Thyroid gland (tissue), 4 donors: ENCODE results near the gene USP17L15. TPM values are rescaled to one million over a fixed set of nuclear protein-coding genes. Genes with fewer than 3 reads are reported as not detected.
"Not testable (repeated sequence)": the region's sequence is repeated elsewhere in the genome, so short reads cannot be mapped to it uniquely, and the experiment has no call there.

Experiments
- DNase-seq, 2 donors: peaks; one replicate each; pipeline ENCODE4 v3.0.0-alpha.2; 2019
- H3K27ac ChIP-seq, 3 donors: fragments of 200-600 bp; sonication (generic); 1 replicate in 2 of 3; 2 replicates in 1 of 3; pipeline ENCODE4 v1.5.1; 2016 to 2019; ENCODE audit warnings: mild to moderate bottlenecking in 1 of 3, moderate library complexity in 1 of 3
- H3K27me3 ChIP-seq: fragments of 200-600 bp; sonication (generic); one replicate; pipeline ENCODE4 v1.5.1; 2019
- H3K36me3 ChIP-seq, 2 donors: fragments of 200-600 bp; sonication (generic); one replicate each; pipeline ENCODE4 v1.5.1; 2016 to 2019
- H3K4me1 ChIP-seq, 2 donors: fragments of 200-600 bp; sonication (generic); one replicate each; pipeline ENCODE4 v1.5.1; 2017 to 2019
- H3K4me3 ChIP-seq, 3 donors: fragments of 200-600 bp; sonication (generic); replicated peaks in 1 of 3; 1 replicate in 2 of 3; 2 replicates in 1 of 3; pipeline ENCODE4 v1.5.1; 2016; ENCODE audit warnings: mild to moderate bottlenecking in 1 of 3
- H3K9me3 ChIP-seq: fragments of 200-600 bp; sonication (generic); one replicate; pipeline ENCODE4 v1.5.1; 2017
- WGBS, 2 donors: methylation state at CpG; one replicate each; pipeline ENCODE4 v1.1.5; 2017; 5-methylcytosine and 5-hydroxymethylcytosine counted together
- intact Hi-C: fragments of 100-400 bp; cut with DNase I; formaldehyde crosslinking; loops from one replicate; pipeline ENCODE4 v1.15.1; 2023
- total RNA-seq, 4 donors: library from RNA; depleted of rRNA; stranded (reverse); fragments of >200 nt; gene quantifications; one replicate each; pipeline ENCODE4 v1.2.3, GENCODE V29; 2016

The USP17L15 gene, protein sequence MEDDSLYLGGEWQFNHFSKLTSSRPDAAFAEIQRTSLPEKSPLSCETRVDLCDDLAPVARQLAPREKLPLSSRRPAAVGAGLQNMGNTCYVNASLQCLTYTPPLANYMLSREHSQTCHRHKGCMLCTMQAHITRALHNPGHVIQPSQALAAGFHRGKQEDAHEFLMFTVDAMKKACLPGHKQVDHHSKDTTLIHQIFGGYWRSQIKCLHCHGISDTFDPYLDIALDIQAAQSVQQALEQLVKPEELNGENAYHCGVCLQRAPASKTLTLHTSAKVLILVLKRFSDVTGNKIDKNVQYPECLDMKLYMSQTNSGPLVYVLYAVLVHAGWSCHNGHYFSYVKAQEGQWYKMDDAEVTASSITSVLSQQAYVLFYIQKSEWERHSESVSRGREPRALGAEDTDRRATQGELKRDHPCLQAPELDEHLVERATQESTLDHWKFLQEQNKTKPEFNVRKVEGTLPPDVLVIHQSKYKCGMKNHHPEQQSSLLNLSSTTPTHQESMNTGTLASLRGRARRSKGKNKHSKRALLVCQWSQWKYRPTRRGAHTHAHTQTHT
- total RNA-seq: not detected

- H3K27me3 ChIP-seq, DNase-seq, H3K27ac ChIP-seq, H3K9me3 ChIP-seq, H3K4me1 ChIP-seq, H3K4me3 ChIP-seq, H3K36me3 ChIP-seq, intact Hi-C loops: not testable (repeated sequence)
- no CpG with 5 or more reads among the region's 15 CpGs for WGBS, 2 donors
These were observed at the start of gene USP17L15 for GRCh38 chr4:9234085-9234484. TSS of gene USP17L15 (plus strand) at chr4:9234385. CDS start at chr4:9234385, 0 bp downstream.

GRCh38 chr4:9210357-9210756 lies 23.8 kb upstream of the USP17L15 start, which contains the start of gene USP17L10:
TSS of gene USP17L10 (plus strand) at chr4:9210657. CDS start at chr4:9210657, 0 bp downstream.
- DNase-seq, intact Hi-C loops, H3K4me3 ChIP-seq, H3K36me3 ChIP-seq, H3K27me3 ChIP-seq, H3K4me1 ChIP-seq, H3K27ac ChIP-seq, H3K9me3 ChIP-seq: not testable (repeated sequence)
- WGBS, 2 donors: no CpG with 5 or more reads among the region's 13 CpGs

- intact Hi-C loops, H3K9me3 ChIP-seq, H3K4me3 ChIP-seq, H3K27ac ChIP-seq, H3K4me1 ChIP-seq, H3K36me3 ChIP-seq, H3K27me3 ChIP-seq, DNase-seq: not testable (repeated sequence)
- WGBS, 2 donors: 76 to 82% methylated on average over 10 to 11 of the region's 14 CpGs
These were observed 19.5 kb upstream of the USP17L15 start for GRCh38 chr4:9214701-9215100.

DNA sequence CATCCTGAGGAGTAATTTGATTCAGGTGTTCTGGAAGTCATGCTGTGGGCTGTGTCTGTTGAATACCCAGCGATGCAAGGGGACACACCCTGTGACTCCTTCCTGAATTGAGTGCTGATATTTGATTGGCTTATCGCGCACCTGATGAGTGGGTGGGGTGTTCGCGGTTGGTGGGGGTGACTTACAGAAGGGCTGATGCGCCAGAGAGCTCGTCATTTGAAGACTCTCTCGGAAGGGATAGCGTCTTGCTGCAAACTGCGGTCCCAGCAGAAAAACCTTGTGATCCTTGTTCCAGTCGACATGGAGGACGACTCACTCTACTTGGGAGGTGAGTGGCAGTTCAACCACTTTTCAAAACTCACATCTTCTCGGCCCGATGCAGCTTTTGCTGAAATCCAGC lies 19.1 kb upstream of the USP17L15 start, which contains the start of gene USP17L11:
USP17L11 (plus strand) TSS at position 301 of the 400 bp plus-strand sequence; CDS start at position 301, 0 bp downstream.
- no CpG with 5 or more reads among the region's 14 CpGs for WGBS, 2 donors
- H3K27ac ChIP-seq, intact Hi-C loops, H3K27me3 ChIP-seq, H3K36me3 ChIP-seq, H3K9me3 ChIP-seq, H3K4me3 ChIP-seq, H3K4me1 ChIP-seq, DNase-seq: not testable (repeated sequence)

DNA sequence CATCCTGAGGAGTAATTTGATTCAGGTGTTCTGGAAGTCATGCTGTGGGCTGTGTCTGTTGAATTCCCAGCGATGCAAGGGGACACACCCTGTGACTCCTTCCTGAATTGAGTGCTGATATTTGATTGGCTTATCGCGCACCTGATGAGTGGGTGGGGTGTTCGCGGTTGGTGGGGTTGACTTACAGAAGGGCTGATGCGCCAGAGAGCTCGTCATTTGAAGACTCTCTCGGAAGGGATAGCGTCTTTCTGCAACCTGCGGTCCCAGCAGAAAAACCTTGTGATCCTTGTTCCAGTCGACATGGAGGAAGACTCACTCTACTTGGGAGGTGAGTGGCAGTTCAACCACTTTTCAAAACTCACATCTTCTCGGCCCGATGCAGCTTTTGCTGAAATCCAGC lies 14.3 kb upstream of the USP17L15 start, which contains the start of gene USP17L12:
USP17L12 (plus strand) TSS at position 301 of the 400 bp plus-strand sequence; CDS start at position 301, 0 bp downstream.
- no CpG with 5 or more reads among the region's 13 CpGs for WGBS, 2 donors
- H3K36me3 ChIP-seq, H3K27me3 ChIP-seq, DNase-seq, H3K9me3 ChIP-seq, H3K4me3 ChIP-seq, H3K27ac ChIP-seq, H3K4me1 ChIP-seq, intact Hi-C loops: not testable (repeated sequence)

- H3K9me3 ChIP-seq, H3K27ac ChIP-seq, H3K4me3 ChIP-seq, H3K4me1 ChIP-seq, H3K36me3 ChIP-seq, H3K27me3 ChIP-seq, intact Hi-C loops, DNase-seq: not testable (repeated sequence)
- WGBS, 2 donors: no CpG with 5 or more reads among the region's 14 CpGs
These were observed 9.6 kb upstream of the USP17L15 start, which contains the start of gene USP17L13 for GRCh38 chr4:9224596-9224995. TSS of gene USP17L13 (plus strand) at chr4:9224896. CDS start at chr4:9224896, 0 bp downstream.

- H3K27me3 ChIP-seq, H3K27ac ChIP-seq, H3K4me3 ChIP-seq, H3K9me3 ChIP-seq, H3K4me1 ChIP-seq, intact Hi-C loops, H3K36me3 ChIP-seq: not testable (repeated sequence)
- DNase-seq: peak in 1 of 2 donors; percentile 0
- WGBS, 2 donors: 82% methylated on average over 5 of the region's 8 CpGs; no CpG with 5 or more reads in 1 of the 2 donors
These were observed 3.9 kb upstream of the USP17L15 start for GRCh38 chr4:9230249-9230648.

DNA sequence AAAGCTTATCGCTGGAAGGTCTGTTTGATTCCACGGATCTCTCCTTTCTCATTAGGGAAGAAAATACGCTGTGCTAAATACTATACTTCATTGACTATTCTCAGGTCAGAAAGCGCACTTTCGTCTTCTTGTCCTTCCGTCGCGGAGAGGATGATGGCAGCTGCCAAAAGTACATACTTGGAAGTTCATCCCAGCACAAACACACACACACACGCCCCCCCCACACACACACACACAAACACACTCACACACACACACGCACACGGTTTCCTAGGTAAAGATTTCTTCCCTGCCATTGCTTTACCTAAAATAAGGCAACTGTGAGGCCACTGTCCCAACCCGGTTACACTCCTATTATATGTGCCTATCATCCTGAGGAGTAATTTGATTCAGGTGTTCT lies 4.3 kb downstream of the USP17L15 start:
- intact Hi-C loops, H3K4me3 ChIP-seq, H3K4me1 ChIP-seq, H3K27ac ChIP-seq, H3K27me3 ChIP-seq, H3K36me3 ChIP-seq, H3K9me3 ChIP-seq: not testable (repeated sequence)
- DNase-seq: peak; percentile 2
- WGBS, 2 donors: no CpG with 5 or more reads among the region's 12 CpGs

GRCh38 chr4:9243579-9243978 lies 9.4 kb downstream of the USP17L15 start, which contains the start of gene USP17L17:
TSS of gene USP17L17 (plus strand) at chr4:9243879. CDS start at chr4:9243879, 0 bp downstream.
- 86 to 90% methylated on average over 7 to 12 of the region's 14 CpGs for WGBS, 2 donors
- H3K27ac ChIP-seq, H3K9me3 ChIP-seq, H3K36me3 ChIP-seq, H3K4me3 ChIP-seq, DNase-seq, intact Hi-C loops, H3K27me3 ChIP-seq, H3K4me1 ChIP-seq: not testable (repeated sequence)

DNA sequence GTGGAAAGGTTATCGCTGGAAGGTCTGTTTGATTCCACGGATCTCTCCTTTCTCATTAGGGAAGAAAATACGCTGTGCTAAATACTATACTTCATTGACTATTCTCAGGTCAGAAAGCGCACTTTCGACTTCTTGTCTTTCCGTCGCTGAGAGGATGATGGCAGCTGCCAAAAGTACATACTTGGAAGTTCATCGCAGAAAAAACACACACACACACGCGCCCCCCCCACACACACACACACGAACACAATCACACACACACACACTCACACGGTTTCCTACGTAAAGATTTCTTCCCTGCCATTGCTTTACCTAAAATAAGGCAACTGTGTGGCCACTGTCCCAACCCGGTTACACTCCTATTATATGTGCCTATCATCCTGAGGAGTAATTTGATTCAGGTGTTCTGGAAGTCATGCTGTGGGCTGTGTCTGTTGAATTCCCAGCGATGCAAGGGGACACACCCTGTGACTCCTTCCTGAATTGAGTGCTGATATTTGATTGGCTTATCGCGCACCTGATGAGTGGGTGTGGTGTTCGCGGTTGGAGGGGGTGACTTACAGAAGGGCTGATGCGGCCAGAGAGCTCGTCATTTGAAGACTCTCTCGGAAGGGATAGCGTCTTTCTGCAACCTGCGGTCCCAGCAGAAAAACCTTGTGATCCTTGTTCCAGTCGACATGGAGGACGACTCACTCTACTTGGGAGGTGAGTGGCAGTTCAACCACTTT lies 13.9 kb downstream of the USP17L15 start, which contains the start of gene USP17L18:
USP17L18 (plus strand) TSS at position 678 of the 728 bp plus-strand sequence; CDS start at position 678, 0 bp downstream.
- H3K4me1 ChIP-seq, H3K27ac ChIP-seq, intact Hi-C loops, H3K36me3 ChIP-seq, H3K27me3 ChIP-seq, H3K9me3 ChIP-seq, H3K4me3 ChIP-seq: not testable (repeated sequence)
- DNase-seq: peak; percentile 1 to 3
- WGBS, 2 donors: 91 to 92% methylated on average over 12 to 15 of the region's 26 CpGs

- H3K4me1 ChIP-seq, intact Hi-C loops, H3K27me3 ChIP-seq, H3K9me3 ChIP-seq, H3K36me3 ChIP-seq, DNase-seq, H3K27ac ChIP-seq, H3K4me3 ChIP-seq: not testable (repeated sequence)
- no CpG with 5 or more reads among the region's 13 CpGs for WGBS, 2 donors
These were observed 18.9 kb downstream of the USP17L15 start, which contains the start of gene USP17L19 for GRCh38 chr4:9253078-9253477. TSS of gene USP17L19 (plus strand) at chr4:9253378. CDS start at chr4:9253378, 0 bp downstream.

- H3K4me3 ChIP-seq, H3K9me3 ChIP-seq, intact Hi-C loops, H3K36me3 ChIP-seq, H3K27me3 ChIP-seq, H3K27ac ChIP-seq, DNase-seq, H3K4me1 ChIP-seq: not testable (repeated sequence)
- WGBS, 2 donors: no CpG with 5 or more reads among the region's 15 CpGs
These were observed 23.6 kb downstream of the USP17L15 start, which contains the start of gene USP17L20 for GRCh38 chr4:9257824-9258223. TSS of gene USP17L20 (plus strand) at chr4:9258124. CDS start at chr4:9258124, 0 bp downstream.
